Gastroesophageal sphincter (tissue), 4 donors: ENCODE data around the gene FGF18. TPM values are rescaled to one million over a fixed set of nuclear protein-coding genes. Genes with fewer than 3 reads are reported as not detected.

Source experiments
- ATAC-seq: fragments of 150-250 bp; one replicate; pipeline ENCODE4 v1.9.1; 2016; ENCODE audit warnings: mild to moderate bottlenecking, moderate library complexity
- H3K27ac ChIP-seq, 4 donors: fragments of 200-600 bp; sonication (generic) in 3 of 4; 1 replicate in 3 of 4; 2 replicates in 1 of 4; pipeline ENCODE4 v1.5.1; 2016 to 2019
- H3K27me3 ChIP-seq: fragments of 200-600 bp; sonication (generic); one replicate; pipeline ENCODE4 v1.5.1; 2019
- H3K36me3 ChIP-seq, 2 donors: fragments of 200-600 bp; sonication (generic); one replicate each; pipeline ENCODE4 v1.5.1; 2019; ENCODE audit warnings: control low read depth in 1 of 2
- H3K4me1 ChIP-seq, 3 donors: fragments of 200-600 bp; sonication (generic); 1 replicate in 2 of 3; 2 replicates in 1 of 3; pipeline ENCODE4 v1.5.1; 2016 to 2019; ENCODE audit warnings: control low read depth in 2 of 3
- H3K4me3 ChIP-seq, 2 donors: fragments of 200-600 bp; sonication (generic); one replicate each; pipeline ENCODE4 v1.5.1; 2019; ENCODE audit warnings: mild to moderate bottlenecking in 1 of 2, moderate library complexity in 1 of 2
- H3K9me3 ChIP-seq, 3 donors: fragments of 200-600 bp; sonication (generic); one replicate each; pipeline ENCODE4 v1.5.1; 2017 to 2019; ENCODE audit warnings: control low read depth in 2 of 3
- CTCF ChIP-seq, 4 experiments: fragments of 200-600 bp in 2 of 4; fragments of 450-650 bp in 2 of 4; sonication (generic) in 1 of 4; IDR thresholded peaks; one replicate each; pipeline ENCODE4 v1.5.1; 2017 to 2019; ENCODE audit warnings: antibody characterized with exemption in 4 of 4, mild to moderate bottlenecking in 2 of 4, moderate library complexity in 2 of 4
- EP300 ChIP-seq: sonication (generic); formaldehyde crosslinking; IDR thresholded peaks from one replicate; pipeline ENCODE4 v1.6.1; 2017; ENCODE audit warnings: antibody characterized with exemption, mild to moderate bottlenecking
- POLR2A ChIP-seq, 2 donors: fragments of 450-650 bp; IDR thresholded peaks; one replicate each; pipeline ENCODE4 v1.6.1; 2017; ENCODE audit warnings: antibody characterized with exemption in 2 of 2, mild to moderate bottlenecking in 2 of 2, moderate library complexity in 1 of 2
- POLR2AphosphoS5 ChIP-seq: sonication (generic); formaldehyde crosslinking; IDR thresholded peaks from one replicate; pipeline ENCODE4 v1.6.1; 2017; ENCODE audit warnings: antibody characterized with exemption
- WGBS, 2 donors: methylation state at CpG; one replicate each; pipeline ENCODE4 v1.1.5; 2018; ENCODE audit warnings: low coverage in 1 of 2; 5-methylcytosine and 5-hydroxymethylcytosine counted together
- total RNA-seq, 4 donors: library from RNA; depleted of rRNA; stranded (reverse); fragments of >200 nt; gene quantifications; one replicate each; pipeline ENCODE4 v1.1.0, GENCODE V29; 2016

FGF18 gene
- total RNA-seq, 4 donors from 2014 or later = 1.8 to 2.1 TPM; not detected in 2

- Histone ChIP-seq H3K4me1 (no peaks in the 10 kb centered on the region), H3K27ac (no peak overlapping the region), H3K36me3 (no peaks in the 10 kb centered on the region), H3K4me3 (no peak overlapping the region), H3K27me3 (no peaks in the 10 kb centered on the region), H3K9me3 (no peaks in the 10 kb centered on the region)
- no peak for ATAC-seq
- 76 to 78% methylated on average over 8 to 9 of the region's 14 CpGs for WGBS, 2 donors
- TF ChIP-seq CTCF (IDR thresholded peaks at IDR 0.05) = no peak
- no peak for TF ChIP-seq POLR2A (IDR thresholded peaks at IDR 0.05)
- no peak for TF ChIP-seq EP300
- TF ChIP-seq POLR2AphosphoS5 = no peak
Observed at GRCh38 chr5:171437286-171437821, 17.9 kb downstream of the FGF18 start.

GRCh38 chr5:171438738-171439137, 19.3 kb downstream of the FGF18 start:
- Histone ChIP-seq H3K4me1 (no peaks in the 10 kb centered on the region), H3K9me3 (no peaks in the 10 kb centered on the region), H3K27ac (no peak overlapping the region), H3K27me3 (no peaks in the 10 kb centered on the region), H3K4me3 (no peak overlapping the region), H3K36me3 (no peaks in the 10 kb centered on the region)
- no peak for ATAC-seq
- TF ChIP-seq POLR2A (IDR thresholded peaks at IDR 0.05) = no peak
- no peak for TF ChIP-seq EP300
- TF ChIP-seq CTCF (IDR thresholded peaks at IDR 0.05) = no peak
- no peak for TF ChIP-seq POLR2AphosphoS5
- no CpG with 5 or more reads among the region's 4 CpGs for WGBS, 2 donors

- Histone ChIP-seq H3K27ac (no peak overlapping the region), H3K36me3 (no peaks in the 10 kb centered on the region), H3K27me3 (no peaks in the 10 kb centered on the region), H3K4me3 (no peak overlapping the region), H3K9me3 (no peaks in the 10 kb centered on the region), H3K4me1 (peaks cover 0 to 4% (median 0%) of the 10 kb centered on the region in 3 donors)
- 83 to 97% methylated on average over 2 to 9 of the region's 14 CpGs for WGBS, 2 donors
- ATAC-seq = no peak
- TF ChIP-seq CTCF (IDR thresholded peaks at IDR 0.05) = no peak
- TF ChIP-seq POLR2AphosphoS5 = no peak
Observed at GRCh38 chr5:171441246-171441791, 21.9 kb downstream of the FGF18 start.

GRCh38 chr5:171442287-171443042, 23.0 kb downstream of the FGF18 start:
- Histone ChIP-seq H3K4me1 (peaks cover 0 to 4% (median 0%) of the 10 kb centered on the region in 3 donors), H3K36me3 (no peaks in the 10 kb centered on the region), H3K9me3 (no peaks in the 10 kb centered on the region), H3K27ac (no peak overlapping the region), H3K27me3 (no peaks in the 10 kb centered on the region), H3K4me3 (no peak overlapping the region)
- 93% methylated on average over 5 of the region's 13 CpGs; no CpG with 5 or more reads in 1 of the 2 donors for WGBS, 2 donors
- TF ChIP-seq EP300 = no peak
- no peak for TF ChIP-seq POLR2AphosphoS5
- no peak for TF ChIP-seq POLR2A (IDR thresholded peaks at IDR 0.05)
- TF ChIP-seq CTCF (IDR thresholded peaks at IDR 0.05) = no peak
- ATAC-seq = no peak

GRCh38 chr5:171444582-171444981, 25.1 kb downstream of the FGF18 start:
- peaks cover 0 to 4% (median 0%) of the 10 kb centered on the region in 3 donors for H3K4me1 ChIP-seq
- no peak overlapping the region for H3K4me3 ChIP-seq
- no peaks in the 10 kb centered on the region for H3K27me3 ChIP-seq
- 88 to 97% methylated on average over 6 to 8 of the region's 12 CpGs for WGBS, 2 donors
- H3K27ac ChIP-seq = no peak overlapping the region
- no peak for TF ChIP-seq POLR2A (IDR thresholded peaks at IDR 0.05)
- TF ChIP-seq POLR2AphosphoS5 = no peak
- no peak for TF ChIP-seq EP300
- TF ChIP-seq CTCF (IDR thresholded peaks at IDR 0.05) = no peak
- no peaks in the 10 kb centered on the region for H3K36me3 ChIP-seq
- H3K9me3 ChIP-seq = no peaks in the 10 kb centered on the region
- ATAC-seq = no peak
